Karpas-422 (cell line): ENCODE measurements around the gene SYVN1. TPM values are rescaled to one million over a fixed set of nuclear protein-coding genes. Genes with fewer than 3 reads are reported as not detected.
A peak's percentile ranks its signal among the peaks of the same experiment; 100 is the strongest.

Experiments used
- DNase-seq: peaks from one replicate; pipeline ENCODE4 v3.0.0-alpha.2; 2015
- H2AFZ ChIP-seq: fragments of 200-600 bp; sonication (generic); 2 replicates; pipeline ENCODE4 v1.6.1; 2014; ENCODE audit warnings: antibody characterized with exemption, low read length, mixed read lengths
- H3K27ac ChIP-seq: fragments of 200-600 bp; sonication (generic); 2 replicates; pipeline ENCODE4 v1.5.1; 2014; ENCODE audit warnings: mild to moderate bottlenecking, low read length, moderate library complexity
- H3K27me3 ChIP-seq: fragments of 200-600 bp; sonication (generic); 2 replicates; pipeline ENCODE4 v1.6.1; 2014; ENCODE audit warnings: low read length, mixed read lengths
- H3K36me3 ChIP-seq: fragments of 200-600 bp; sonication (generic); 2 replicates; pipeline ENCODE4 v1.6.1; 2014; ENCODE audit warnings: low read length, mixed read lengths; ENCODE audit not compliant: insufficient read depth
- H3K4me1 ChIP-seq: fragments of 200-600 bp; sonication (generic); 2 replicates; pipeline ENCODE4 v1.6.1; 2014; ENCODE audit warnings: mild to moderate bottlenecking, low read length, mixed read lengths
- H3K4me2 ChIP-seq: fragments of 200-600 bp; sonication (generic); 2 replicates; pipeline ENCODE4 v1.6.1; 2014; ENCODE audit warnings: low read length, low read depth, mild to moderate bottlenecking; ENCODE audit not compliant: poor library complexity, severe bottlenecking
- H3K4me3 ChIP-seq: fragments of 200-600 bp; sonication (generic); 2 replicates; pipeline ENCODE4 v1.5.1; 2014; ENCODE audit warnings: mild to moderate bottlenecking, antibody characterized with exemption, low read length, mixed read lengths
- H3K79me2 ChIP-seq: fragments of 200-600 bp; sonication (generic); 2 replicates; pipeline ENCODE4 v1.6.1; 2014; ENCODE audit warnings: mild to moderate bottlenecking, low read length, mixed read lengths
- H3K9ac ChIP-seq: fragments of 200-600 bp; sonication (generic); 2 replicates; pipeline ENCODE4 v1.6.0; 2014; ENCODE audit warnings: low read length
- H3K9me2 ChIP-seq: fragments of 200-600 bp; sonication (generic), shearing (Covaris generic); replicated peaks from 2 replicates; pipeline ENCODE4 v1.6.0; 2014; ENCODE audit warnings: mild to moderate bottlenecking, low read length, moderate library complexity; ENCODE audit not compliant: insufficient read depth
- H3K9me3 ChIP-seq: fragments of 300-700, 200-600 bp; sonication (generic); 2 replicates; pipeline ENCODE4 v1.6.1; 2014; ENCODE audit warnings: low read length, mixed read lengths
- H4K20me1 ChIP-seq: fragments of 200-600 bp; sonication (generic); 2 replicates; pipeline ENCODE4 v1.6.1; 2014; ENCODE audit warnings: mild to moderate bottlenecking, antibody characterized with exemption, low read length, low read depth; ENCODE audit not compliant: insufficient read depth
- total RNA-seq: library from RNA; depleted of rRNA; stranded (reverse); fragments of >200 nt; shearing (Covaris generic); gene quantifications from 2 replicates; pipeline ENCODE4 v1.2.3, GENCODE V29; 2014; ENCODE audit warnings: low replicate concordance

SYVN1 gene
- total RNA-seq, 1 experiment from 2014 or later, result 118 TPM

DNA sequence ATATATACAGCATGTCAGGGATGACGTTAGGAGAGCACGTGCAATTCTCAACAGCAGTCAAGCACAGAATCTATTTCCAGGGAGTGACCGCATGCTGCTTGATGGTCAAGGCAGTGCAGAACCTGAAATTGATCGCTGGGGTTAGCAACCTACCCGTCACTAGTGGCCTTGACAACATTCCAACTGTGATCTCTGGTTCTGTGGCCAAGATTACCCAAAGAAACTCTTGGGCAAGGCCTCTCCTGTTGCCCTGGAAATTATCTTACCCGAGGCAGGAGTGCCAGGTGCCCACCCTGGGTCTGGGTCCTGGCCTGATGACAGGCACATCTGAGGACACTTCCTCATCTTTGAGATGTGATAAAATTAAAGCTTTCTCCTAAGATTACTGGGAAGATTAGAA is 20.5 kb downstream of the SYVN1 start:
- peak overlapping the region; percentile 99 for H3K4me2 ChIP-seq
- peaks cover 10% of the 10 kb centered on the region; the same call in 1 of the 2 replicates for H3K36me3 ChIP-seq
- peak overlapping the region; percentile 99 for H3K4me3 ChIP-seq
- peaks cover 67% of the 10 kb centered on the region for H3K4me1 ChIP-seq
- H3K9ac ChIP-seq, result peak overlapping the region; percentile 97
- no peak overlapping the region for H2AFZ ChIP-seq
- H3K9me2 ChIP-seq, result no peaks in the 10 kb centered on the region
- no peaks in the 10 kb centered on the region for H3K9me3 ChIP-seq
- no peak for DNase-seq
- no peaks in the 10 kb centered on the region for H3K27me3 ChIP-seq
- H3K79me2 ChIP-seq, result peaks cover 42% of the 10 kb centered on the region
- H4K20me1 ChIP-seq, result no peaks in the 10 kb centered on the region
- H3K27ac ChIP-seq, result peak overlapping the region; percentile 85

DNA sequence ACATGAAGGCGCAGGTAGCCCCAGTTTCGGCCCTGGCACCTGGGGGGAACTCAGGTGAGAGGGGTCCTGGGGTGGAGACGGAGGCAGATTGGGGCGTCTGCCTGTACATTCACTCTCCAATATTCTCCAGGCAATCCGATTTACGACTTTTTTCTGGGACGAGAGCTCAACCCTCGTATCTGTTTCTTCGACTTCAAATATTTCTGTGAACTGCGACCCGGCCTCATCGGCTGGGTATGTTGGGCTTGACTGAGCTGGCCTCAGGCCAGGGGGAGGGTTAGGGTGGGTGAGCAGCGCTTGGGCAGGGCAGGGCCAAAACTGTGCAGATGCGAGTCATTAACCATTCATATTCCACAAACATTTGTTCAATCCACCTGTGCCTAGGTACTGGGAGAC is 21.0 kb downstream of the SYVN1 start:
- H3K4me3 ChIP-seq, result peak overlapping the region; percentile 99
- H3K4me2 ChIP-seq, result peak overlapping the region; percentile 99
- H3K9ac ChIP-seq, result peak overlapping the region; percentile 97
- H4K20me1 ChIP-seq, result no peaks in the 10 kb centered on the region
- H2AFZ ChIP-seq, result no peak overlapping the region
- DNase-seq, result peak; percentile 56
- H3K79me2 ChIP-seq, result peaks cover 42% of the 10 kb centered on the region
- peaks cover 62% of the 10 kb centered on the region for H3K4me1 ChIP-seq
- H3K36me3 ChIP-seq, result peaks cover 6% of the 10 kb centered on the region; the same call in 1 of the 2 replicates
- no peaks in the 10 kb centered on the region for H3K9me2 ChIP-seq
- no peaks in the 10 kb centered on the region for H3K27me3 ChIP-seq
- peak overlapping the region; percentile 85 for H3K27ac ChIP-seq
- no peaks in the 10 kb centered on the region for H3K9me3 ChIP-seq

DNA sequence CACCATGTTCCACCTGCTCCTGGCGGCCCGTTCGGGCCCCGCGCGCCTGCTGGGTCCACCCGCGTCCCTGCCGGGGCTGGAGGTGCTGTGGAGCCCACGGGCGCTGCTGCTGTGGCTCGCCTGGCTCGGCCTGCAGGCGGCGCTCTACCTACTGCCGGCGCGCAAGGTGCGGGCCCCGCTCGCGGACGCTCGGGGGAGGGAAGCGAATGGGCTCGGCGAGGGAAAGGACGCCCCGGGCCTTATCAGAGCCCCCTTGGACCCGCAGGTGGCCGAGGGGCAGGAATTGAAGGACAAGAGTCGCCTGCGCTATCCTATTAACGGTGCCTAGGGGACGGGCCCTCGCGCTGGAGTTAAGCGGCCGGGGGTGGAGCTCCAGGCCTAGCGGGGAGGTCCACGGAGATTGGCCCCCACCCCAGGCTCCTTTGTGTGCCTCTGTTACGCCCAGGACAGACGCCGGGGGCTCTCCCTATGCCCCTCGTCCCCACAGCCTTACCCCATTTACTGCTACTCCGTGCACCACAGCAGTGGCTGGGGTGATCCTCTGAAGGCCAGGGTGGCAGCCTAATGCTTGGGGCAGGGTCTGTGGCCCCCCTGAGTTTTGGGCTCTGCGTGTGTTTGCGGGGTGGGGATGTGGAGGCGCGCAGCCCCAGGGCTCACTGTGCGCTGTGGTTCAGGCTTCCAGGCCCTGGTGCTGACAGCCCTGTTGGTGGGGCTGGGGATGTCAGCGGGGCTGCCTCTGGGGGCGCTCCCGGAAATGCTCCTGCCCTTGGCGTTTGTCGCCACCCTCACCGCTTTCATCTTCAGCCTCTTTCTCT is 21.6 kb downstream of the SYVN1 start:
- H3K9ac ChIP-seq, result peak overlapping the region; percentile 97
- H3K4me1 ChIP-seq, result peaks cover 57% of the 10 kb centered on the region
- H3K36me3 ChIP-seq, result 0 out of 2 replicates have a peak, but pooled peaks cover 6% of the 10 kb centered on the region
- peak overlapping the region; percentile 85 for H3K27ac ChIP-seq
- H3K79me2 ChIP-seq, result peaks cover 42% of the 10 kb centered on the region
- no peaks in the 10 kb centered on the region for H3K9me2 ChIP-seq
- H3K27me3 ChIP-seq, result no peaks in the 10 kb centered on the region
- H3K4me2 ChIP-seq, result peak overlapping the region; percentile 99
- no peaks in the 10 kb centered on the region for H4K20me1 ChIP-seq
- H3K4me3 ChIP-seq, result peak overlapping the region; percentile 99
- no peaks in the 10 kb centered on the region for H3K9me3 ChIP-seq
- no peak overlapping the region for H2AFZ ChIP-seq
- peak; percentile 88 for DNase-seq

DNA sequence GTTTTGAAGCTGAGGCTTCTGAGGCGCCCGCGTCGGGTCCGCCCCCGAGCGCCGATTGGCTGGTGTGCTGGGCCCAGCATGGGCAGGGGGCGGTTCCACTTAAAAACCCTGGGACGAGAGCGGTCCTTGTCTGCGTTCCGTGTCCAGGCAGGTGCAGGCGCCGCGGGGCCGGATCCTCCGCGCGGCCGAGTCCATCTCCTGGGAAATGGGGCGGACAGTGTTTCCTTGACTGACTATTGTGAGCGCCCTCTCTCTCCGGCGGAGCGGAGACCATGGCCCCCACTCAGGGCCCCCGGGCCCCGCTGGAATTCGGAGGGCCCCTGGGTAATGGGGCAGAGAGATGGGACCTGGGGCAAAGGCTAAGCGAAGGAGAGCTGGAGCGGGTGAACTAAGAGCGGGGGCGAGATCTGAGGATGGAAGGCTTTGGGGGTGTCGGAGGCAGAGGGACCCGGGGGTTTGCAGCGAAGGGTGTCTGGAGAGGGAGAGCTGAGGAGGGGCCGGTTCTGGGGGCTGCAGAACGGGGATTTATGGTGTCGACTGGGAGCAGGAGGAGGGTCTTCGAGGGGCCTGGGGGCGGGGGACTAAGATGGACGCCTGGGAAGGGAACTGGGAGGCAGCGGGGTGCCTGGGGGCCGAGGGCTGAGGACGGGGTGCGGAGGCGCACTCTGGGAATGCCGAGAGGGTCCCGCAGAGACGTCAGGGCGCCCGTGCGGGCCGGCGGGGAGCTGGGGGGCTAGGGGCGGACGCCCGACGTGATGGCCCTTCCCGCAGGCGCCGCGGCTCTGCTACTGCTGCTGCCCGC is 22.4 kb downstream of the SYVN1 start, which contains the start of gene TM7SF2:
Gene TM7SF2 (plus strand): TSS at position 129 of the 802 bp plus-strand sequence. CDS start 144 bp downstream, at position 273.
- H3K4me3 ChIP-seq, result peak within 1 kb of the TSS; percentile 99
- H3K79me2 ChIP-seq, result peaks cover 42% of the 10 kb centered on the region
- peak within 1 kb of the TSS; percentile 85 for H3K27ac ChIP-seq
- H4K20me1 ChIP-seq, result no peaks in the 10 kb centered on the region
- no peaks in the 10 kb centered on the region for H3K9me3 ChIP-seq
- 0 out of 2 replicates have a peak, but pooled peaks cover 6% of the 10 kb centered on the region for H3K36me3 ChIP-seq
- H3K4me1 ChIP-seq, result peaks cover 55% of the 10 kb centered on the region
- DNase-seq, result peak; percentile 99
- peak within 1 kb of the TSS; percentile 99 for H3K4me2 ChIP-seq
- peak within 1 kb of the TSS; percentile 97 for H3K9ac ChIP-seq
- no peak within 1 kb of the TSS for H2AFZ ChIP-seq
- H3K27me3 ChIP-seq, result no peaks in the 10 kb centered on the region
- H3K9me2 ChIP-seq, result no peaks in the 10 kb centered on the region

DNA sequence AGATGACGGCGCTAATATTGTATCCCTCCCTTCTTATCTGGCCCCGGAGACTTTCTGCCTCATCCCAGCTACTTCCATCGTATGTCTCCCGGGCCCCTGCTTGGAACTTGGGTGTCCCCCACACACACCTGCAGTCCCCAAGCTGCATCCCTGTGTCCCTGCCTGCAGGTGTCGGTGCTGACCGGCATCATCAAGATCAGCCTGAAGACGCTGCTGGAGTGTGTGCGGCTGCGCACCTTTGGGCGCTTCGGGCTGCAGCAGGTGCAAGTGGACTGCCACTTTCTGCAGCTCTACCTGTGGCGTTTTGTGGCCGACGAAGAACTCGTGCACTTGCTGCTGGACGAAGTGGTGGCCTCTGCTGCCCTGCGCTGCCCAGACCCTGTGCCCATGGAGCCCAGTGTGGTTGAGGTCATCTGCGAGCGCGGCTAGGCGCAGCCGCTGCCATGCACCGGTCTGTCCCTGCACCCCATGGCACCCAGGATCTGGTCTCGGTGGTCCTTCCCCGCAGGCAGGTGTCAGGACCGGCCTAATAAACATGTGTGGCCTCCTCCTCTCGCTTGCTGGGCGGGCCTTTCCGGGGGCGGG is 23.1 kb downstream of the SYVN1 start:
- H4K20me1 ChIP-seq, result no peaks in the 10 kb centered on the region
- no peak overlapping the region for H3K4me3 ChIP-seq
- no peaks in the 10 kb centered on the region for H3K9me3 ChIP-seq
- H2AFZ ChIP-seq, result no peak overlapping the region
- H3K36me3 ChIP-seq, result 0 out of 2 replicates have a peak, but pooled peaks cover 6% of the 10 kb centered on the region
- DNase-seq, result no peak
- H3K79me2 ChIP-seq, result peaks cover 36% of the 10 kb centered on the region
- H3K27ac ChIP-seq, result no peak overlapping the region; the same call in 1 of the 2 replicates
- no peak overlapping the region for H3K9ac ChIP-seq
- no peaks in the 10 kb centered on the region for H3K9me2 ChIP-seq
- H3K27me3 ChIP-seq, result no peaks in the 10 kb centered on the region
- H3K4me2 ChIP-seq, result peak overlapping the region; percentile 36
- H3K4me1 ChIP-seq, result peaks cover 48% of the 10 kb centered on the region

DNA sequence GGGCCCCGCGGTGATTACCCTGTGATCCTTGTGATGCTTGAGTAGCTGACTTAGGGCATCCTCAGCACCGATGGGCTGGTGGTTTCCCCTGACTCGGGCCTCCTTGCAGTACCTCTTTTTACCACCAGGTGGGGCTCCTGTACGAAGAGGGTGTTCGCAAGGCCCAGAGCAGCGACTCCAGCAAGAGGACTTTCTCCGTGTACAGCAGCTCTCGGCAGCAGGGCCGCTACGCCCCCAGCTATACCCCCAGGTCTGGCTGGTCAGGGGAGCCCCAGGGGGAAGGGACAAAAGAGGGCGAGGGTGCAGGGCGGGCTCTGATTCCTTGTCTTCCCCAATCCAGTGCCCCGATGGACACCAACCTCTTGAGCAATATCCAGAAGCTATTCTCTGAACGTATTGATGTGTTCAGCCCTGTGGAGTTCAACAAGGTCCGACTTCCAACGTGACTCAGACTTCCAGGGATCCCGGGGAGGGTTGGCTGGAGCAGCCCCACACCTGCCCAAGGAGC is 23.9 kb downstream of the SYVN1 start:
- Histone ChIP-seq H3K9me3 (no peaks in the 10 kb centered on the region), H3K9ac (peak overlapping the region; percentile 51), H3K4me3 (no peak overlapping the region), H3K36me3 (0 out of 2 replicates have a peak, but pooled peaks cover 1% of the 10 kb centered on the region), H3K79me2 (peaks cover 32% of the 10 kb centered on the region), H4K20me1 (no peaks in the 10 kb centered on the region), H3K27ac (no peak overlapping the region; the same call in 1 of the 2 replicates), H3K4me2 (peak overlapping the region; percentile 25), H3K4me1 (peaks cover 40% of the 10 kb centered on the region), H3K27me3 (no peaks in the 10 kb centered on the region), H2AFZ (no peak overlapping the region), H3K9me2 (no peaks in the 10 kb centered on the region)
- peak; percentile 96 for DNase-seq

DNA sequence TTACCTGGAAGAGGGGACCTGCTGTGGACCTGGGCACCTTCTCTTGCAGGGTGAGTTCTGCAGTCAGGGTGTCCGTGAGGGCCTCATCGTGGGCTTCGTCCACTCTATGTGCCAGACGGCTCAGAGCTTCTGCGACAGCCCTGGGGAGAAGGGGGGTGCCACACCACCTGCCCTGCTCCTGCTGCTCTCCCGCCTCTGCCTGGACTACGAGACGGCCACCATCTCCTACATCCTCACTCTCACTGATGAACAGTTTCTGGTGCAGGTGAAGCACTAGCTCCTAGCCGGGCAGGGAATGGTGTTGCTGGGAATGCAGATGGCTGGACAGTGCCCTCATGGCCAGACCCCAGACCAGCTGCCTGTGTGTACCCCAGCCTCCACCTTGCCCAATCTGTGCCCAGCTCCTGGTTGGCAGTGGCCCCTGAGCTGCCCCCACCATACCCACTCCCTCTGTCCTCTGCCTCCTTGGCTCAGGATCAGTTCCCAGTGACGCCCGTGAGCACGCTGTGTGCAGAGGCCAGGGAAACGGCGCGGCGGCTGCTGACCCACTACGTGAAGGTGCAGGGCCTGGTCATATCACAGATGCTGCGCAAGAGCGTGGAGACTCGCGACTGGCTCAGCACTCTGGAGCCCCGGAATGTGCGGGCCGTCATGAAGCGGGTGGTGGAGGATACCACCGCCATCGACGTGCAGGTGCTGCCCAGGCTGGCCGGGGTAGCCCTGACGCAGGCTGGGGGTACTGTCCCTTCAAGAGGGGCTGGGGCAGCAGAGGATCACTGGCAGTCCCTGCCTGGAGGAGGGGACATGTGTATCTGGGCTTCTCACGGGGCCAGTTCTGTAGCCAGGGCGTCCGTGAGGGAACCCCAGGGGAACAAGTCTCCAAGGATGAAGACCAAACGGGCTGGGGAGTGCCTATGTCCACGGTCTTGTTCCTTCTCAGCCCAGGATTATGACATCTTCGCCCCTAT is 24.8 kb downstream of the SYVN1 start:
- no peak overlapping the region for H3K27ac ChIP-seq
- no peaks in the 10 kb centered on the region for H3K36me3 ChIP-seq
- H3K27me3 ChIP-seq, result no peaks in the 10 kb centered on the region
- no peak for DNase-seq
- no peak overlapping the region for H2AFZ ChIP-seq
- H3K9me2 ChIP-seq, result no peaks in the 10 kb centered on the region
- H3K4me3 ChIP-seq, result no peak overlapping the region
- H3K4me2 ChIP-seq, result no peak overlapping the region
- H3K79me2 ChIP-seq, result peaks cover 26% of the 10 kb centered on the region
- no peak overlapping the region for H3K9ac ChIP-seq
- no peaks in the 10 kb centered on the region for H4K20me1 ChIP-seq
- no peaks in the 10 kb centered on the region for H3K9me3 ChIP-seq
- peaks cover 31% of the 10 kb centered on the region for H3K4me1 ChIP-seq
